Skeletal muscle satellite cell (primary cell): ENCODE results near the gene SPN. TPM values are rescaled to one million over a fixed set of nuclear protein-coding genes. Genes with fewer than 3 reads are reported as not detected.
"Not testable (repeated sequence)": the region's sequence is repeated elsewhere in the genome, so short reads cannot be mapped to it uniquely, and the experiment has no call there.

ENCODE experiments used
- H3K27me3 ChIP-seq: 2 replicates; pipeline ENCODE4 v1.7.0; 2013; ENCODE audit warnings: low read length; ENCODE audit not compliant: control insufficient read depth, insufficient read depth
- H3K36me3 ChIP-seq: 2 replicates; pipeline ENCODE4 v1.7.0; 2013; ENCODE audit warnings: mild to moderate bottlenecking, control low read depth, low read length; ENCODE audit not compliant: insufficient read depth
- H3K4me1 ChIP-seq: 2 replicates; pipeline ENCODE4 v1.7.0; 2013; ENCODE audit warnings: low read length; ENCODE audit not compliant: control insufficient read depth, insufficient read depth
- H3K4me2 ChIP-seq: 2 replicates; pipeline ENCODE4 v1.7.0; 2013; ENCODE audit warnings: mild to moderate bottlenecking, low read length
- H3K4me3 ChIP-seq: 2 replicates; pipeline ENCODE4 v1.7.0; 2013; ENCODE audit warnings: low read length
- H3K9ac ChIP-seq: 2 replicates; pipeline ENCODE4 v1.7.0; 2013; ENCODE audit warnings: mild to moderate bottlenecking, low read depth, low read length, moderate library complexity
- H3K9me3 ChIP-seq: replicated peaks from 2 replicates; pipeline ENCODE4 v1.7.0; 2013; ENCODE audit warnings: mild to moderate bottlenecking, control low read depth, low read length
- total RNA-seq: library from RNA; depleted of rRNA; stranded (reverse); fragments of >200 nt; gene quantifications from 2 replicates; pipeline ENCODE4 v1.2.3, GENCODE V29; 2012; rRNA removed

SPN gene
- not detected in 2 replicates for total RNA-seq

- Histone ChIP-seq H3K27me3 (peaks cover 16% of the 10 kb centered on the region), H3K4me2 (no peak within 1 kb of the TSS), H3K9me3 (no peaks in the 10 kb centered on the region), H3K36me3 (no peaks in the 10 kb centered on the region), H3K9ac (no peak within 1 kb of the TSS), H3K4me1 (no peaks in the 10 kb centered on the region), H3K4me3 (no peak within 1 kb of the TSS)
Observed at GRCh38 chr16:29663016-29663806, at the start of gene SPN. SPN (plus strand) TSS chr16:29663247; CDS start chr16:29663729, 482 bp downstream.

GRCh38 chr16:29613307-29614057, 49.6 kb upstream of the SPN start:
- H3K9ac ChIP-seq = peak overlapping the region; percentile 88
- H3K27me3 ChIP-seq, H3K4me1 ChIP-seq, H3K36me3 ChIP-seq, H3K9me3 ChIP-seq: not testable (repeated sequence)
- peak overlapping the region; percentile 97 for H3K4me2 ChIP-seq
- H3K4me3 ChIP-seq = peak overlapping the region; percentile 84

- H3K4me1 ChIP-seq, H3K4me3 ChIP-seq, H3K27me3 ChIP-seq, H3K36me3 ChIP-seq, H3K4me2 ChIP-seq, H3K9ac ChIP-seq, H3K9me3 ChIP-seq: not testable (repeated sequence)
Observed at GRCh38 chr16:29614691-29615314, 48.2 kb upstream of the SPN start.

GRCh38 chr16:29616127-29616526, 46.9 kb upstream of the SPN start:
- not testable (repeated sequence) for H3K4me1 ChIP-seq, H3K9me3 ChIP-seq, H3K4me2 ChIP-seq, H3K4me3 ChIP-seq, H3K9ac ChIP-seq, H3K27me3 ChIP-seq, H3K36me3 ChIP-seq

- H3K4me3 ChIP-seq, H3K9me3 ChIP-seq, H3K36me3 ChIP-seq, H3K9ac ChIP-seq, H3K4me1 ChIP-seq, H3K4me2 ChIP-seq, H3K27me3 ChIP-seq: not testable (repeated sequence)
Observed at GRCh38 chr16:29620591-29620990, 42.5 kb upstream of the SPN start.

- not testable (repeated sequence) for H3K4me2 ChIP-seq, H3K4me1 ChIP-seq, H3K9ac ChIP-seq, H3K9me3 ChIP-seq, H3K4me3 ChIP-seq, H3K36me3 ChIP-seq, H3K27me3 ChIP-seq
Observed at GRCh38 chr16:29622738-29623137, 40.3 kb upstream of the SPN start.

GRCh38 chr16:29623253-29623652, 39.8 kb upstream of the SPN start:
- not testable (repeated sequence) for H3K4me3 ChIP-seq, H3K36me3 ChIP-seq, H3K4me1 ChIP-seq, H3K9me3 ChIP-seq, H3K9ac ChIP-seq, H3K4me2 ChIP-seq, H3K27me3 ChIP-seq

GRCh38 chr16:29625114-29625513, 37.9 kb upstream of the SPN start:
- H3K9me3 ChIP-seq, H3K4me1 ChIP-seq, H3K9ac ChIP-seq, H3K4me2 ChIP-seq, H3K36me3 ChIP-seq, H3K27me3 ChIP-seq, H3K4me3 ChIP-seq: not testable (repeated sequence)

GRCh38 chr16:29626778-29627331, 36.2 kb upstream of the SPN start:
- not testable (repeated sequence) for H3K4me2 ChIP-seq, H3K27me3 ChIP-seq, H3K36me3 ChIP-seq, H3K4me1 ChIP-seq, H3K4me3 ChIP-seq, H3K9ac ChIP-seq, H3K9me3 ChIP-seq

- H3K27me3 ChIP-seq, H3K9ac ChIP-seq, H3K36me3 ChIP-seq, H3K4me1 ChIP-seq, H3K9me3 ChIP-seq, H3K4me2 ChIP-seq, H3K4me3 ChIP-seq: not testable (repeated sequence)
Observed at GRCh38 chr16:29627661-29628075, 35.4 kb upstream of the SPN start.

- H3K27me3 ChIP-seq, H3K9ac ChIP-seq, H3K4me1 ChIP-seq, H3K4me2 ChIP-seq, H3K36me3 ChIP-seq, H3K9me3 ChIP-seq, H3K4me3 ChIP-seq: not testable (repeated sequence)
Observed at GRCh38 chr16:29628707-29629106, 34.3 kb upstream of the SPN start.
